Right renal cortex interstitium (tissue), 3 donors: Measurements from ENCODE around the gene RBM19. TPM values are rescaled to one million over a fixed set of nuclear protein-coding genes. Genes with fewer than 3 reads are reported as not detected.
"Not testable (repeated sequence)": the region's sequence is repeated elsewhere in the genome, so short reads cannot be mapped to it uniquely, and the experiment has no call there.

Experiments
- DNase-seq, 3 donors: peaks; one replicate each; pipeline ENCODE4 v3.0.0-alpha.2; 2013; ENCODE audit warnings: low read depth in 3 of 3, low spot score in 2 of 3
- polyA plus RNA-seq, 3 donors: library from polyadenylated mRNA; unstranded; fragments of 120-200 nt; gene quantifications; one replicate each; pipeline ENCODE4 v1.2.1, GENCODE V29; 2013; ENCODE audit not compliant: insufficient read length in 3 of 3

Gene RBM19, protein sequence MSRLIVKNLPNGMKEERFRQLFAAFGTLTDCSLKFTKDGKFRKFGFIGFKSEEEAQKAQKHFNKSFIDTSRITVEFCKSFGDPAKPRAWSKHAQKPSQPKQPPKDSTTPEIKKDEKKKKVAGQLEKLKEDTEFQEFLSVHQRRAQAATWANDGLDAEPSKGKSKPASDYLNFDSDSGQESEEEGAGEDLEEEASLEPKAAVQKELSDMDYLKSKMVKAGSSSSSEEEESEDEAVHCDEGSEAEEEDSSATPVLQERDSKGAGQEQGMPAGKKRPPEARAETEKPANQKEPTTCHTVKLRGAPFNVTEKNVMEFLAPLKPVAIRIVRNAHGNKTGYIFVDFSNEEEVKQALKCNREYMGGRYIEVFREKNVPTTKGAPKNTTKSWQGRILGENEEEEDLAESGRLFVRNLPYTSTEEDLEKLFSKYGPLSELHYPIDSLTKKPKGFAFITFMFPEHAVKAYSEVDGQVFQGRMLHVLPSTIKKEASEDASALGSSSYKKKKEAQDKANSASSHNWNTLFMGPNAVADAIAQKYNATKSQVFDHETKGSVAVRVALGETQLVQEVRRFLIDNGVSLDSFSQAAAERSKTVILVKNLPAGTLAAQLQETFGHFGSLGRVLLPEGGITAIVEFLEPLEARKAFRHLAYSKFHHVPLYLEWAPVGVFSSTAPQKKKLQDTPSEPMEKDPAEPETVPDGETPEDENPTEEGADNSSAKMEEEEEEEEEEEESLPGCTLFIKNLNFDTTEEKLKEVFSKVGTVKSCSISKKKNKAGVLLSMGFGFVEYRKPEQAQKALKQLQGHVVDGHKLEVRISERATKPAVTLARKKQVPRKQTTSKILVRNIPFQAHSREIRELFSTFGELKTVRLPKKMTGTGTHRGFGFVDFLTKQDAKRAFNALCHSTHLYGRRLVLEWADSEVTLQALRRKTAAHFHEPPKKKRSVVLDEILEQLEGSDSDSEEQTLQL
- polyA plus RNA-seq: 10 to 100 TPM; 24.5 to 26.9 (median 25.1) TPM

DNA sequence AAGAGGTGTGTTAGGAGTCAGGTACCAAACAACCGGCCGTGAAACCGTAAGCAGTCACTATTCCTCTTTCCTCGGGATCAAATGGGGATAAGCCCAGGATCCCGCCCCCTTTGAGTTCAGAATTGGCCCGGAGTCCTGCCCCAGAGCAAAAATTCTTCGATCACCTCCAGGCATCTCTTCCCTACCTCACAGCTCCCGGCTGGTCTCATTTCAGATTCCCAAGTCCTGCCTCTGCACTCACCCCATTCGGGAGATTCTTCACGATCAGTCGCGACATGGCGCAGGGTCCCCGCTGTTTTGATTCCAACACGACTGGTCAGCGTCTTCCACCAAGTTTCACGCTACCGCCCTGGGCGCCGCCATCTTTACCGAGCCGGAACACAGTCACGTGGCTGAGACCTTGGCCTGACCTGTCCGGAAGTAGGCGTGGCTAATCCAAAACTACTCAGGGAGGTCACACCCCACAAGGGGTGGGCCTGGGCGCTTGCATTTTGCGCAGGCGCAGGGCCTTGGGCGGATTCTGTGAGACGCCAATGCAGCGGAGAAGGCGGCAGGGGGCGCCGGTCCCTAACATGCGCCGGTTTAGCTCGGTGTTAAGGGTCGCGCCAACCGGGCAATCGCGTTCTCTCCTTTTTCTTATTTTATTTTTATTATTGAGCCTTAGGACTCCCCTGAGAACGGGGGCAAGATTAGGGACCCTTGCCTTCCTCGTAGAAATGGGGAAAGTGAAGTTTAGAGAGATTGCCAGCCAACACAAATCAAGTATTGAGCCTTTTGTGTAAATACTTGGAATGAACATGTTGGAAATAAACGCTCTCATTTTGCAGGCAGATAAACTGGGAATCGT is at the start of gene RBM19:
TSS of gene RBM19 (minus strand) at position 375 of the 847 bp plus-strand sequence. CDS start at position 277, 98 bp downstream.
- DNase-seq: peak; percentile 95 to 97 (median 97)

DNA sequence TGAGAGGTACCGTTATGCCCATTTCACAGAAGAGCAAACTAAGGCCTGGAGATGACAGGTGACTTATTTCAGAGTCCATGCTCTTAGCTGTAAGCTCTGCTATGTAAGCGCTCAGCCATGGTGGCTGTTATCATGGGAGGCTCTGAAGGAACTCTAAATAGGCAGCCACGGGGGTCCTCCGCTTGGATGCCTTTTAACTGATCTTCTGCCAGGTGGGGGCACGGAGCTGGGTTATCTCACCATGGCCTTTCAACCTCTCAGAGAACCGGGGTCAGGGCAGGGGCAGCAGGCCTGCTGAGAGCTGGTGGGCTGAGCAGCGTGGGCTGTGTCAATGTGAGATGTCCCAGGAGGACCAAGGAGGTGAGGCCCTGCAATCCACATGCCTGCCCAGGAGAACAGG is 49.7 kb upstream of the RBM19 start:
- DNase-seq: no peak

DNA sequence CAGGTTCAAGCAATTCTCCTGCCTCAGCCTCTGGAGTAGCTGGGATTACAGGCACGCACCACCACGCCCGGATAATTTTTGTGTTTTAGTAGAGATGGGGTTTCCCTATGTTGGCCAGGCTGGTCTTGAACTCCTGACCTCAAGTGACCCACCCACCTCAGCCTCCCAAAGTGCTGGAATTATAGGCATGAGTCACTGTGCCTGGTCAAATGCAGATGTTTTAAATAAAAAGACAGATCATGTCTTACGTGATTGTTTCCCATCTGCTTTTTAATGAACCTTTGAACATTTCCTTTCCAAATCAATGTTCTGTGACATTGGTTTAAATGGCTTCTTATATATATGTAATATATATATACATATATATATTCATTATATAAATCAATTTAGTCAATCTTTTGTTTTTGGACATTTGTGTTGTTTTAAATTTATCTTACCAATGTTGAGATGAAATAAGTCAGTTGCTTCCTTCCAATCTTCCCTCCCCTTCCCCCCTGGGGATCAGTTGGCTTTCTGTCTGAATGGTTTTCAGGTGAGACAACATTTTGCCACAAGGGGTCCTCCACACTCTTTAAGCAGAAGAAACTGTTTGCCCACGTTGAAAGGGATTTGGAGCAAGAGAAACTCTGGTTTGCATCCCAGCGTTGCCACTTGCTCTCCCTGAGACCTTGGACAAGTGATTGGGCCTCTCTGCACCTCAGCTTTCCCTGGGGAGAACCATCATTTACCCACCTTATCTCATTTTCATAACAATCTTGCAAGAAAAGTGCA is 47.6 kb upstream of the RBM19 start:
- DNase-seq: no peak

DNA sequence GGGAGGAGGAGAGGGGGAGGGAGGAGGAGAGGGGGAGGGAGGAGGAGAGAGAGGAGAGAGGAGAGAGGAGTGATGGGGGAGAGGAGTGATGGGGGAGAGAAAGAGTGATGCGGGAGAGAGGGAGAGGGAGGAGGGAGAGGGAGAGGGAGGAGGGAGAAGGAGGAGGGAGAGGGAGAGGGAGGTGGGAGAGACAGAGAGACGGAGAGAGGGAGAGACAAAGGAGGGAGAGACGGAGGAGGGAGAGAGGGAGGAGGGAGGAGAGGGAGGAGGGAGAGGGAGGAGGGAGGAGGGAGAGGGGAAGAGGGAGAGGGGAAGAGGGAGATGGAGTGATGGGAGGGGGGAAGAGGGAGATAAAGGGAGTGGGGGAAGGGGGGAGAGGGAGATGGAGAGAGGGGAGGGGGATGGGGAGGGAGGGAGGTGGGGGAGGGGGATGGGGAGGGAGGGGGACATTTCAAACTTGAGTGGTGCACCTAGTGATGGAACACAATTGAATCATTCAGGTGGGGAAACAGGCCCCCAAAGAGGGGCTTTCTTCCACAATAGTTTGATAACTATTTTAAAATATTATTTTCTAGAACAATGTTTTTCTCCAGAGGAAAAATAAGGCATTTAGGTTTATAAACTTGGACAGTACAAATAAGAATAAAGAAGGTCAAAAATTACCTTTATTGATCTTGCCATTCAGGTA is 46.8 kb upstream of the RBM19 start:
- DNase-seq: no peak

DNA sequence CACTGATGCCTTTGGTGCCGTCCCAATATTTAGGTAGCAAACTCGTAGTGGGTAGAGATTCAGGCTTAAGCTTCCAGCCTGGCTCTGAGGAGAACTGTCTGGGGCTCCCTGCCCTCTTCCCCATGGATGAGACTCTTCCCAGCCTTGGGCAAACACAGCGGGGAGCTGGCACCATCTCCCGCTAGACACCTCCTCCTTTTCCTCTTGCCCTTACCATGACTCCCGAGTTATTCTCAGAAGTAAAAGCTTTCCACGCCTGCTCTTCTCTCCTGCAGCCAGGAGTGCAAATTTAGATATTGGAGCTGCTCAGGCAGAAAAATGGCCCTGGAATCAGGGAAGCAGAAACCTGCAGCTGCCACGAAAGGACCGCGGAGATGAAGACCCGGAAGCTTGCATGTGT is 45.6 kb upstream of the RBM19 start:
- DNase-seq: no peak

DNA sequence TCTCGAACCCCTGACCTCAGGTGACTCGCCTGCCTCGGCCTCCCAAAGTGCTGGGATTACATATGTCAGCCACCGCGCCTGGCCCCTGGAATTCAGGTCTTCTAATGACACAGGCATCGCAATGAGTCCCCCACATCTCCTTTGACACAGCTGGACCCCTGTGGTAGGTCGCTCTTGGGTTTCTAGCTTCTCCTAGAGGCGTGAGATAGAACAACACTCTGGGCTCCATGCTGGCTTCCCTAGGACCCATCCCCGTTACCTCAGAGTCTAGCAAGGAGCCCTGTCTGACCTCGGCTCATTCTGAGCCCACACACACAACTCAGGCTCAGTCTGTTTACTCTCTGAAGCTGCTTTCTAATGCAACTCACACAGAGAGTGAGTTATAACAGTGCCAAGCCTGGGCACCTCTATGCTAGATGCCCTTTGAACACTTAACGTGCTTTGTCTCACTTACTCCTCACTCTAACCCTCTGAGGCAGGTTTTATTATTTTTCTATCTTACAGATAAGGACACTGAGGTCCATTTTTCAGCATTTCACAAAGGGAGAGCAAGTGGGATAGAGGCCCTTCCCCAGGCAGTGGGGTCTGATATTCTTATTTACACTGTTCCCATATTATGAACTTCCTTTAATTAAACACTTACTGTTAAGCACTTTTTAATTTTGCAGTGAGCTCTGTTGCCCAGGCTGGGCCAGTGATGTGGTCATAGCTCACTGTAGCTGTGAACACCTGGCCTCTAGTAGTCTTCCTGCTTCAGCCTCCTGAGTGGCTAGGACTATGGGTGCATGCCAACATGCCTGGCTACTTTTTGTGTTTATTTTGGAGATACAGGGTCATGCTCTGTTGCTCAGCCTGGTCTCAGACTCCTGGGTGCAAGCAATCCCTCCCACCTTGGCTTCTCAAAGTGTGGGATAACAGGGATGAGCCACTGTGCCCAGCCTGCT is 40.6 kb upstream of the RBM19 start:
- DNase-seq: no peak

DNA sequence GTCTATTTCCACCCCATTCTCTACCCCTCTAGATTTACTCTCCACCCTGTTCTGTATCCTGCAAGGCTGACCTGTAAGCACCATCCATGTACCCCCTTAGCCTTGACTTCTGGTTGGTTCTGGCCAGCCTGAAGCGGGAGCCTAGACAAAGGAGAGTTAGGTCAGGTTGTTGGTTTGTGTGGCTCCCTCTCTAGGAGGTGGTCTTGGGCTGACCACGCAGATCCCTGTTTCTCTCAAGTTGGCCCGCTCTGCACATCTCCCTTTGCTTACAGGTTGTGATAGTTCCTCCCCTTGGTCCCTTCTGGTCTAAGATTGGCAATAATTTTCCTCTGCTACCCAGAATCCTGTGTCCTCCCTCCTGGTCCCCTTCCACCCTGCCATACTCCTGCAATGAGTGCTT is 38.3 kb upstream of the RBM19 start:
- DNase-seq: no peak

DNA sequence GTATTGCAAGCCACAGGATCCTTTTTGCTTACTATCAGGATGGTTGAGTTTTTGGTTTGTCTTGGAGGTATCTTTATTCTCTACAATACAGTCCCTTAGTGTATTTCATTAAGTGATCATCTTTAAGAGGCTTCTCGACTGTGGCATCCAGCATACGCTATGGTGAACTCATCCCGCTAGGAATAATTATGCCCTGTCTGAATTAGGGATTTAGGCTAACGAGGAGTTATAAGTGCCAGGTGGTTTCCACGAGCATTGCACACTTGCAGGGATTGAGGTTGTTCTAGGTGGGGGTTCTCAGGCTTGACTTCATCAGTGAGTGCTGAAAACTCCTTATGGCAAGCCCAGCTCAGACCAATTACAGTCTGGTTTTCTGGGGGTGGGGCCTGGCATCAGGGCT is 37.2 kb upstream of the RBM19 start:
- no peak for DNase-seq

DNA sequence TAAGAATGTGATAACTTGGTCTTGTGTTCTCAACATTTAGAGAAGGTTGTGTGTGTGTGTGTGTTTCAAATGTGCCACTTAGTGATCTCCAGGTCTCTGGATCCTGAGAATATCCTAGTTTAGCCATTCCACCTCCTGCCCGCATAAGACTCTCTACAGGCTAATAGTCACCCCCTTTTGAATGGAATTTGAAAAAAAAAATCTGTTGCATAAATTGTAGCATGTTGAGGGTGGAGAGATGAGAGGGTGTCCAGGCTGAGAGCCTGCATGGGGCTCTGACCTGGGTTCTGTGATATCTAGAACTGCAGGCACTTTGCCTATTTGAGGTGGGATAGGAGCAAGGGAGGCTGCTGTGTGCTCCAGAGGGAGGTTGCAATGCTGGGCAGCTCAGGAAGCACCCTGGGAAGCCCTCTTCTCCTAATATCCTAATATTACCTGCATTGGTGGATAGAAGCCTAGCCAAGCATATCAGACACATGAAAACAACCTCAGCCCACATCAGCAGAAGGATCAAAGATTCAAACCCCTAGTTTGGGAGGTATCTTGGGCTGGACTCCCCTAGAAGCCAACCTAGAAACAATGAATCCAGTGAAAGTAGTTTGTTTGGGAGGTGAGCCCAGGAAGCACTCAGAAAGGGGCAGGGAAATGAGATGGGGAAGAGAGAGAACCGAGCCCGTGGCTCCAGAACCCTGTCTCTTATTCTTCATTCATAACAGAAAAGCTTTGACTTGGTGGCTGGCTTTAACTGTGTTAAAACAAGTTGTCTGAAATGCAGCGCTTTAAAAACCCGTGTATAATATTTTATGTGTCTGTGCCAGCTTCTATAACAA is 35.6 kb upstream of the RBM19 start:
- no peak for DNase-seq

DNA sequence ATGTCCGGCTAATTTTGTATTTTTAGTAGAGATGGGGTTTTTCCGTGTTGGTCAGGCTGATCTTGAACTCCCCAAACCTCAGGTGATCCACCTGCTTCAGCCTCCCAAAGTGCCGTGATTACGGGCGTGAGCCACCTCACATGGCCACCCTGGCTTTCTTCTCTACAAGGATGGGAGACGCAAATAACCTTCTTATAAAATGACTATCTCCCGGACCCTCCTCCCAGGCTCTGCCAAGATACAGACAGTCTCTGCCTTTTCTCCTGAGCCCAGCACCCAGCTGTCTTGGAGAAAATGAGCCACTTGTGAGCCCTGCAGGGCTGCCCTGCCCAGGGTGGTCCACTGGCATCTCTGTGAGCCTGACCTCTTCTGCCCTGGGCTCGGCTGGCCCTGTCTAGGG is 34.7 kb upstream of the RBM19 start:
- DNase-seq: no peak

DNA sequence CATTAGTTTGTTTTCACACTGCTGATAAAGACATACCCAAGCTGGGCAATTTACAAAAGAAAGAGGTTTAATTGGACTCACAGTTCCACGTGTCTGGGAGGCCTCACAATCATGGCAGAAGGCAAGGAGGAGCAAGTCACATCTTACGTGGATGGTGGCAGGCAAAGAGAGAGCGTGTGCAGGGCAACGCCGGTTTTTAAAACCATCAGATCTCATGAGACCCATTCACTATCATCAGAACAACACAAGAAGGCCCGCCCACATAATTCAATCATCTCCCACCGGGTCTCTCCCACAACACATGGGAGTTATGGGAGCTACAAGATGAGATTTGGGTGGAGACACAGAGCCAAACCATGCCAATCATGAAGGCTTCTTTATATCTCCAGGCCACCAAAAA is 34.1 kb upstream of the RBM19 start:
- not testable (repeated sequence) for DNase-seq

DNA sequence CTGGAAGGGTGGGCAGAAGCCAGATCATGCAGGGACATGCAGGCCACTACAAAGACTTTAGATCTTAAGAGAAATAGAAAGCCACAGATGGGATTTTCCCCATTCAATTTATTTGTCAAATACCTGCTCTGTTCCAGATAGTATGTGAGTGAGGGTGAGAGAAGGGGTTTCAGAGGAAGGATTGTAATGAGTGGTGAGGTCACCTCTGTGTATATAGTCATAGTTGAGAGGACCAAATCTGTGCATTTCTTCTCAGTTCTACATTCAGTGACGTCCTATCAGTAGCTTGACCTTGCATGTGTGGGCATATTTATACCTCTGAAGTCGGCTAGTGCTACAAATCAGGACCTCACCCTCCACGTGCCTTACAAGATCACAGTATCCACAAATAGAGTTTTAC is 31.2 kb upstream of the RBM19 start:
- no peak for DNase-seq

DNA sequence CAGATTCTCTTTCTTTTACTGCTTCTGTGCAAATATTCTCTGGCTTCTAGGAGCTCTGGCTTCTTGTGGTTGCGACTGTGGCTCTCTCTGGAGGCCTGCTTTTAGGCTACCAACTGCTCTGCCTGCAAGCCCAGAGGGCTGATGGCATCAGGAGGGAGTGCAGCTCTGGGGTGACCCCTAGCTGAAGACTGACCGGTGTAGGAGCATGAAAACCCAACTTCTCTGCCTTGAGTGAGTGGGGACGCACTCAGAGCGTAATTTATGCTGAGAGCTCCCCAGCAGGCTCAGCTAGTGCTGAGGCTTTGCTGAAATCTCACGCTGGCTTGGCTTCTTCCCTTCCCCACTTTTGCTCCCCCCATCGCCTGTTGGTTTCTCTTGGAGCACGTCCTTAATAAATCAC is 29.9 kb upstream of the RBM19 start:
- no peak for DNase-seq

DNA sequence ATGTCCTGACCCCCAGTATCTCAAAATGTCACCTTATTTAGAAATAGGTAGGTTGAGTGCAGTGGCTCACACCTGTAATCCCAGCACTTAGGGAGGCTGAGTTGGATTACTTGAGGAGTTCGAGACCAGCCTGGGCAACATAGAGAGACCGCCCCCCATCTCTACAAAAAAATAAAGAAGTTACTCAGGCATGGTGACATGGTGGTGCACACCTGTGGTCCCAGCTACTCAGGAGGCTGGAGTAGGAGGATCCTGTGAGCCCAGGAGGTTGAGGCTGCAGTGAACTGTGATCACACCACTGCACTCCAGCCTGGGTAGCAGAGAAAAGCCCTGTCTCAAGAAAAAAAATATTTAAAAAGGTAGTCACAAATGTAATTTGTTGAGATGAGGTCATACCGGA is 27.9 kb upstream of the RBM19 start:
- no peak for DNase-seq

DNA sequence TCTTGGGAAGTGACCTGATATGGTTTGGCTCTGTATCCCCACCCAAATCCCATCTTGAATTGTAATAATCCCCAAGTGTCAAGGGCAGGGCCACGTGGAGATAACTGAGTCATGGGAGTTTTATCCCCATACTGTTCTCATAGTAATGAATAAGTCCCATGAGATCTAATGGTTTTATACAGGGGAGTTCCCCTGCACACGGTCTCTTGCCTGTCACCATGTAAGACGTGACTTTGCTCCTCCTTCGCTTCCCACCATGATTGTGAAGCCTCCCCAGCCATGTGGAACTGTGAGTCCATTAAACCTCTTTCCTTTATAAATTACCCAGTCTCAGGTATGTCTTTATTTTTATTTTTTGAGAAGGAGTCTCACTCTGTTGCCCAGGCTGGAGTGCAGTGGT is 26.6 kb upstream of the RBM19 start:
- DNase-seq: not testable (repeated sequence)

DNA sequence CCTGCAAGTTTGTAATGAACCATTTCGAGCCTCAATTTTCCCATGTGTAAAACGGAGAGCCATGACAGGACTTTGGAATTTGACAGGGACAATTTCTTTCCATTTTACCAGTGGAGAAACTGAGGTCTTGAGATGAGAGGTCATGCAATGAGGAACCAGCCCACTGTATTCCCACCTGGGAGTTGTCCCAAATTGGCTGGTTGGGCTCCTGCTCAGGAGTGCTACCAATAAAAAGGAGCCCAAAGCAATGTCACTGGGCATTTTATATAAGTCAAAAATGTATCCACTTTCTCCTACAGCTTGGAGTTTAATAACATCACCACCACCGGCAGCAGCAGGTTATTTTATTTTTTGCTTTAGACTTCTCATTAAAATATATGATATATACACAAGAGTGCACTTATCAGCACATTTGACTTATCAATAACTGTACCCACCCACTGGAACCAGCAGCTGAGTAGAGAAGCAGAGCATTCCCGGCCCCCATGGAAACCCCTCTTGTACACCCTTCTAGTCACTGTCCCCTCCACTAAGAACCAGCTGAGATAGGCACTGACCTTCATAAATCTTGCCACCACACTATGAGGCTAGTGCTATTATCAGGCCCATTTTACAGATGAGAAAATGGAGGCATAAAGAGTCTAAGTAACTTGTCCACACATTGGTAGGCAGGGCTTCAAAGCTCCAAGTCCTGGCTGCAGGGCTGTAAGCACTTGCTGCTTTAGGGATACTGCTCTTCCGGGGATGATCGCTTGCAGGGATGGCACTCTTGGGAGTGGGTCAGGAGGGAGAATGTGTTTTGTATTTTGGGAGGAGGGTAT is 25.3 kb upstream of the RBM19 start:
- no peak for DNase-seq
